ENCODE results near the gene HYCC1. TPM values are rescaled to one million over a fixed set of nuclear protein-coding genes. Genes with fewer than 3 reads are reported as not detected.

The HYCC1 gene
- total RNA-seq, 1 experiment from 2014 or later = 28.2 TPM

DNA sequence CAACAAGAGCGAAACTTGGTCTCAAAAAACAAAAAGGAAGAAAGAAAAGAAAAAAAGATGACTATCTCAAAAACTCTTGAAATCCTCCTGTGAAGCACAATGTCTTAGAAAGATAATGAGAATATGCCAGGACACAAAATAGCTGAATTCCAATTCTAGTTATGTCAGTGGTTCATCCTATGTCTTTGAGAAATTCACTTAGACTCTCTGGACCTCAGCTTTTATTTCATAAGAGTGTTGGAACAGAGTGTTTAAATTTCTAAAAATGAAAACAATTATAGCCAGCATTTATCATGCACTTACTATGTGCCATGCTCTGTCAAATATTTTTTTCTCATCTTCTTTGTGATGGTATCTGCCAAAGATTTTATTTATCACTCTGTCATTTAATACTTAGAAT, 13.3 kb upstream of the HYCC1 start:
- BruUV-seq (replicated peaks) = no TSS peak
- intact Hi-C loops (cut with micrococcal nuclease; ENCODE audit: unreplicated experiment) = no loop called here
- H3K79me2 ChIP-seq (ENCODE audit: low read depth) = no peaks in the 10 kb centered on the region
- peak in 1 of 2 experiments; percentile 29 for DNase-seq
- H3K4me3 ChIP-seq = no peak overlapping the region
- no peak overlapping the region for H3K4me2 ChIP-seq
- ChIA-PET CTCF (interaction anchor here (0.6 kb wide), 1 partner anchor 251 kb away, joined by 9 read pairs; no protein-coding TSS in a partner anchor), POLR2A (ENCODE audit: unreplicated experiment) (interaction anchor here (0.7 kb wide), 1 partner anchor 16 kb away, joined by 5 read pairs; no protein-coding TSS in a partner anchor)
- no peaks in the 10 kb centered on the region for H3K4me1 ChIP-seq (replicated peaks; ENCODE audit: insufficient read depth)
- TF ChIP-seq EZH2 (IDR thresholded peaks at IDR 0.05; ENCODE audit: low read depth) = no peak
- TF ChIP-seq, protein P1, sequence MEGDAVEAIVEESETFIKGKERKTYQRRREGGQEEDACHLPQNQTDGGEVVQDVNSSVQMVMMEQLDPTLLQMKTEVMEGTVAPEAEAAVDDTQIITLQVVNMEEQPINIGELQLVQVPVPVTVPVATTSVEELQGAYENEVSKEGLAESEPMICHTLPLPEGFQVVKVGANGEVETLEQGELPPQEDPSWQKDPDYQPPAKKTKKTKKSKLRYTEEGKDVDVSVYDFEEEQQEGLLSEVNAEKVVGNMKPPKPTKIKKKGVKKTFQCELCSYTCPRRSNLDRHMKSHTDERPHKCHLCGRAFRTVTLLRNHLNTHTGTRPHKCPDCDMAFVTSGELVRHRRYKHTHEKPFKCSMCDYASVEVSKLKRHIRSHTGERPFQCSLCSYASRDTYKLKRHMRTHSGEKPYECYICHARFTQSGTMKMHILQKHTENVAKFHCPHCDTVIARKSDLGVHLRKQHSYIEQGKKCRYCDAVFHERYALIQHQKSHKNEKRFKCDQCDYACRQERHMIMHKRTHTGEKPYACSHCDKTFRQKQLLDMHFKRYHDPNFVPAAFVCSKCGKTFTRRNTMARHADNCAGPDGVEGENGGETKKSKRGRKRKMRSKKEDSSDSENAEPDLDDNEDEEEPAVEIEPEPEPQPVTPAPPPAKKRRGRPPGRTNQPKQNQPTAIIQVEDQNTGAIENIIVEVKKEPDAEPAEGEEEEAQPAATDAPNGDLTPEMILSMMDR (conservative IDR thresholded peaks at IDR 0.05) = no peak
- no peak overlapping the region; the same call in 1 of the 2 replicates for H2AFZ ChIP-seq
- no peaks in the 10 kb centered on the region for H4K20me1 ChIP-seq (ENCODE audit: insufficient read depth)
- H3K9me3 ChIP-seq (ENCODE audit: insufficient read depth, low read depth) = 0 out of 2 replicates have a peak, but pooled peaks cover under 1% of the 10 kb centered on the region
- no peaks in the 10 kb centered on the region for H3K9me2 ChIP-seq (ENCODE audit: insufficient read depth)
- no peaks in the 10 kb centered on the region for H3F3A ChIP-seq (ENCODE audit: insufficient read depth, low read depth)
- no peaks in the 10 kb centered on the region for H3K36me3 ChIP-seq (ENCODE audit: low read depth)
- H3K27me3 ChIP-seq (ENCODE audit: insufficient read depth, low read depth) = no peaks in the 10 kb centered on the region
- no peak overlapping the region for H3K27ac ChIP-seq

DNA sequence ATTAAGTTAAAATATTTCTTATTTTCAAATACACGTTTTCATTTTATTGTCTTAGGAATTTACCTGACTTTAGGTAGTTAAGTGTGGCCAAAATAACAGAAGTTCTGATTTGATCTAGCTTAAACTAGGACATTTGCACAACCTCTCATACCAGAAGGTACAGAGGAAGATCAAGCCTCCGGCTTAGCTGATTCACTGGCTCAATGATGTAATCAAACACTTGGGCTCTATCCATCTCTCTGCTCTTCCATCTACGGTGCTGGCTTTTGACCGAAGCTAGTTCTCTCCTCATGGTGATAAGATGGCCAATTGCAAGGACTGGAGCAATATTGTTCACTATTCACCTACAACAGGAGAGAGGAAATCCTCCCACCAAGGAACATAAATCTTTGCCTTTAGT, 12.2 kb upstream of the HYCC1 start:
- Histone ChIP-seq H3K79me2 (ENCODE audit: low read depth) (no peaks in the 10 kb centered on the region), H3F3A (ENCODE audit: insufficient read depth, low read depth) (peaks cover 4% of the 10 kb centered on the region; the same call in 1 of the 2 replicates), H3K36me3 (ENCODE audit: low read depth) (no peaks in the 10 kb centered on the region), H3K4me3 (no peak overlapping the region), H4K20me1 (ENCODE audit: insufficient read depth) (no peaks in the 10 kb centered on the region), H3K27me3 (ENCODE audit: insufficient read depth, low read depth) (no peaks in the 10 kb centered on the region), H3K4me1 (replicated peaks; ENCODE audit: insufficient read depth) (peaks cover 7% of the 10 kb centered on the region), H2AFZ (no peak overlapping the region), H3K27ac (no peak overlapping the region), H3K9me3 (ENCODE audit: insufficient read depth, low read depth) (peaks cover 8% of the 10 kb centered on the region; the same call in 1 of the 2 replicates), H3K4me2 (no peak overlapping the region), H3K9me2 (ENCODE audit: insufficient read depth) (no peaks in the 10 kb centered on the region)
- POLR2A ChIA-PET (ENCODE audit: unreplicated experiment) = no interaction called here
- intact Hi-C loops (cut with micrococcal nuclease; ENCODE audit: unreplicated experiment) = no loop called here
- BruUV-seq (replicated peaks) = no TSS peak
- TF ChIP-seq, protein P1 (conservative IDR thresholded peaks at IDR 0.05) = no peak
- TF ChIP-seq EZH2 (IDR thresholded peaks at IDR 0.05; ENCODE audit: low read depth) = no peak
- CTCF ChIA-PET = no interaction called here
- DNase-seq = peak in 1 of 2 experiments; percentile 31

DNA sequence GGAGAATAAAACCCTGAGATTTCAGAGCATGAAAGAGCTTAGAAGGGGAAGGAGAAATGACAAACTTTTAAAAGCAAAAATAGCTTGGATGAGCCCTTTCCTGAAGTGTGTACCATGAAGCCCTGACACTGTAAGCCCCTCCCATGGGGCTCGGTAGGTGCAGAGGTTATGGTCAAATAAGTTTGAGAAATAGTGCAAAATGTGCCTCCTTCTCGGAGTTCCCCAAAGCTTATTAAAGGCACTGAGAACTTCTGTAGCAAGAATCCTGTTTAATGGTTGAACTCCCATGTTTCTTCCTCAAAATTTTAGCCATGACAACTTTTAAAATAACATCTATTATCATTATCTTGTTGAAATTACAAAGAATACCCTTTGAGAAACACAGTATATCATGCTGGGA, 10.5 kb upstream of the HYCC1 start:
- TF ChIP-seq, protein P1 (conservative IDR thresholded peaks at IDR 0.05) = no peak
- TF ChIP-seq EZH2 (IDR thresholded peaks at IDR 0.05; ENCODE audit: low read depth) = no peak
- H3F3A ChIP-seq (ENCODE audit: insufficient read depth, low read depth) = peaks cover 17% of the 10 kb centered on the region; the same call in 1 of the 2 replicates
- no peaks in the 10 kb centered on the region for H3K27me3 ChIP-seq (ENCODE audit: insufficient read depth, low read depth)
- H3K36me3 ChIP-seq (ENCODE audit: low read depth) = no peaks in the 10 kb centered on the region
- peaks cover 8% of the 10 kb centered on the region; the same call in 1 of the 2 replicates for H3K9me3 ChIP-seq (ENCODE audit: insufficient read depth, low read depth)
- H3K4me1 ChIP-seq (replicated peaks; ENCODE audit: insufficient read depth) = peaks cover 21% of the 10 kb centered on the region
- H3K27ac ChIP-seq = no peak overlapping the region
- CTCF ChIA-PET = no interaction called here
- H3K4me3 ChIP-seq = no peak overlapping the region
- H4K20me1 ChIP-seq (ENCODE audit: insufficient read depth) = no peaks in the 10 kb centered on the region
- H3K79me2 ChIP-seq (ENCODE audit: low read depth) = no peaks in the 10 kb centered on the region
- POLR2A ChIA-PET (ENCODE audit: unreplicated experiment) = no interaction called here
- no peak overlapping the region for H3K4me2 ChIP-seq
- intact Hi-C loops (cut with micrococcal nuclease; ENCODE audit: unreplicated experiment) = no loop called here
- no peaks in the 10 kb centered on the region for H3K9me2 ChIP-seq (ENCODE audit: insufficient read depth)
- no peak overlapping the region for H2AFZ ChIP-seq
- no TSS peak for BruUV-seq (replicated peaks)
- no peak for DNase-seq

Data from PC-9 (cell line).